Body of pancreas (tissue), 4 donors: ENCODE results near the gene ZNF423.

Source experiments
- CTCF ChIP-seq, 7 experiments: fragments of 450-650 bp in 4 of 7; fragments of 200-600 bp in 3 of 7; sonication (generic) in 3 of 7; IDR thresholded peaks; one replicate each; pipeline ENCODE4 v1.5.1; 2016 to 2019; ENCODE audit warnings: antibody characterized with exemption in 7 of 7
- POLR2A ChIP-seq, 3 donors: fragments of 450-650 bp; IDR thresholded peaks; one replicate each; pipeline ENCODE4 v1.6.1; 2016; ENCODE audit warnings: antibody characterized with exemption in 3 of 3, mild to moderate bottlenecking in 2 of 3

GRCh38 chr16:49634235-49635008, 221.5 kb downstream of the ZNF423 start:
- no peak for TF ChIP-seq POLR2A (IDR thresholded peaks at IDR 0.05)
- TF ChIP-seq CTCF (IDR thresholded peaks at IDR 0.05) = no peak
